DMS53 treated with DMSO at 0.1 percent for 48 hours (cell line): ENCODE measurements around the gene CDHR2.

ENCODE experiments used
- DNase-seq: peaks from one replicate; lab custom pipeline; 2025; ENCODE audit not compliant: unreplicated experiment; lab: John Stamatoyannopoulos, UW

CDHR2 gene

DNA sequence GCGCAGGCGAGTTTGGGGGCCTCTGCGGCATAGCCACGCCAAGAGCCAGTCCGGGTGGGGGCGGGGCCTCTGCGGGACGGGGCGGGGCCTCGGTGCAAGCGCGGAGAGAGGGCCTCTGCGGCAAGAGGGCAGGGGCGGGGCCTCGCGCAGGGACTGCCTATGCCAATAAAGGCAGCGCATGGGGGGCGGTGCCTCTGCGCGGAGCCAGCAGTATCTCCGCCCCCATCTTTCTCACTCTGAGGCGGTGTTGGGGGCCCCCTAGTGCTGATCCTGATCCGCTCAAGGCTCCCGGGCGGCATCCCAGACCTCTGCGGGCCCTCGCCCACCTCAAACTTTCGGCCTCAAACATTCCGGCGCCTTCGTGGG is 70.0 kb downstream of the CDHR2 start:
- DNase-seq: no peak

DNA sequence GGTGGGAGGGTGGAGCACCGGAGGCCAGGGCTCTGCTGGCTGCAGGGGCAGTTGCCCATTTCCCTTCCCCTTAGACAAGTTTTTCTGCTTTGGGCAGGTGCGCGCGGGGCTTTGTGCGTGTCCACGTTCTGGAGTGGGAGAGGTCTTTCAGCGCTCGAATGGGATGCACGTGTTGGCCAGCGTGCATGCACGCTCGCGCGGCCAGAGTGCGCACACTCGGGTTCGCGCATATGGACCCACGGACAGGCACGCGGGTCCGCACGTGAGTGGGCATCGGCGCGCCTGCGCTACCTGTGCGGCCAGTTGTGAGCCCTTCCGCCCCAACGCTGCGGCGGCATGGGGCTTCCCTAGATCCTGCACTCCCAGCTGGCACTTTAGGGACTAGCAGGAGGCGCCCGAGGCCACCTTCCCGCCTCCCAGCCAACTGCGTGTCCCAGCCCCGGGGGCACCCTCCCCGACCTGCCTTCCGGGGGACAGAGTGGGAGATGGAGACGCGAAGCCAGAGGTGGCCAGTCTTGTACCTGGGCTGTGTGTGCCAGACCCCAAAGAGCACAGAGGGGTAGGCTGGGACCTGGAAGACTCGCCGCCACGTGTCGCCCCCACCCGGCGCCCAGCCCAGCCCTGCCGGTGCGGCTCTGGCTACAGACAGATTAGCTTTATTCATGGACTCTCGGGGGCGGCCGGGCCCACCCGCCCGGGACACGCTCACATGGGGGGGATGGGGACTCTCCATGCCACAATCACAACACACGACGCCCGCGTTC is 70.6 kb downstream of the CDHR2 start:
- no peak for DNase-seq

DNA sequence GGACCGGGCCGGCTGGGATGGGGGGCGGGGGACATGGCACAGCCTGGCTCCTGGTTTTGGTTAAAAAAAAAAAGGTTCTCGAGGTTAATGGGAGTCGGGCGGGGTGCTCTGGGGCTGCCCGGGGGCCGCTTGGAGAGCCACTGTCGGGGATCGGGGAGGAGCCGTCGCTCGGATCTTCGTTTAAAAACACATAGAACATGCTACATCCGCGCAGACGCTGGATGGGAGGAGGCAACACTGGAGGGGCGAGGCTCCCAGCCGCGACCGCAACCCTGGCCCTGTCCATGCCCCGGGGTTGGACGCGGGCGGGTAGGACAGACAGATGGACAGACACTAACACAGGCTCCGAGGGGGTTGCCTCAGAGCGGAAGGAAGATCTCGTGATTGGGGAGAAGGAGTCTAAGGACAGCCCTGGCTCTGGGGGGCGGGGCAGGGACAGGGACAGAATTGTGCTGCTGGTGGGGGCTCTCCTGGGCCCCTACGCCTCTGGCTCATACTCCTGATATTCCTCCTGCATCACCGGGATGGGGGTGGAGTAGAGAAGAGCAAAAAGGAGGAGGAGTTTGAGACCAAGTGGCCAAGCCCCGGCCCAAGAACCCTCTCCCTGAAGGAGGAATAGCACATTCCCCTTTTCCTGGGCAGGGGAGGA is 71.3 kb downstream of the CDHR2 start:
- DNase-seq: peak; percentile 19

DNA sequence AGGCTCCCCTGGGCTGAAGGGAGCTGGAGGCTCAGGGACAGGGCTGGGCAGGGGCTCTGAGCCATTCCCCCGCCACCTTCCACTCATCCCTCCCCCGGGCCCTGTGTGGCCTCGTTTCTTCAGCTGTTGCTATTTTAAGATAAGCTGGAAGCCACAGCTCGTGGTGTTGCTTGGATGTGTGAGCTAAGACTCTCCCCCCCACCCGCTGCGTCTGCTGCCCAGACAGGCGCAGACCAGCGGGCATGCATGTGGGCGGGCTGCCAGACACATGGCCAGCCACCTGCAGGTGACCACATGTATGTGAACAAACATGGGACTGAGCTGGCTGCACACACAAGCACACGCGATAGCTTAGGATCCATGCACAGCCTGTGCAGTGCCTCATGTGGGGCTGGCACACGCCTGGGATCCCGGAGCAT is 72.5 kb downstream of the CDHR2 start:
- DNase-seq: no peak

DNA sequence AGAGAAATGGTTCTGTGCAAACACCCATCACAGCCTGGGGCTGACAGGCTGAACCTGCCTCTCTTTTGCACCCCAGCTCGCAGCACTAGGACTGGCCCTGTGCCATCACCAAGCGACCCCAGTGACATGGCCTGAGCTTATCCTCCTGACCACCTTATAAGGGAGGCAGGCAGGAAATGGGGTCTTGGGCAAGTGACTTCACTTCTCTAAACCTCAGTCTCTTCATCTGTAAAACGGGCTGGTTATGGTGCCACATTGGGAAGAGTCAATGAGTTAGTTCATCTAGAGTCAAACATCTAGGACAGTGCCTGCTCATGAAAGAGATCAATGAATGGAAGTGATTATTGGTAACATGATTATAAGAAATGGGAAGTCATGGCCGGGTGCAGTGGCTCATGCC is 75.0 kb downstream of the CDHR2 start:
- DNase-seq: no peak

DNA sequence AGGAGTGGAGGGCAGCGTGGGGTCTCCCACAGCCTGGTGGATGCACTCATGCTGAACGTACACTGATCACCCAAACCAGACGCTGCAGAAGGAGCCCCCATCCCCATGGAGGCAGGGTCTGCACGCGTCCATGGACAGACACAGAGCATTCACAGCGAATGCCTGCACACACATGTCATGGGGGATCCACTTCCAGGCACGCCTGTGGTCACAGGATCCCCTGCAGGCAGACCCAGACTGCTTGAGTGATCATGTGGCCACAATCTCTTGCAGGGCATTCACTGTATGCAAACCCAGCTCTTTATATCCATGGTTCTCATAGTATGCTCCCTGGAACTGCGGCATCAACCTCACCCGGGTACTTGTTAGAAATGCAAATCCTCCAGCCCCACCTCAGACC is 75.8 kb downstream of the CDHR2 start:
- no peak for DNase-seq

DNA sequence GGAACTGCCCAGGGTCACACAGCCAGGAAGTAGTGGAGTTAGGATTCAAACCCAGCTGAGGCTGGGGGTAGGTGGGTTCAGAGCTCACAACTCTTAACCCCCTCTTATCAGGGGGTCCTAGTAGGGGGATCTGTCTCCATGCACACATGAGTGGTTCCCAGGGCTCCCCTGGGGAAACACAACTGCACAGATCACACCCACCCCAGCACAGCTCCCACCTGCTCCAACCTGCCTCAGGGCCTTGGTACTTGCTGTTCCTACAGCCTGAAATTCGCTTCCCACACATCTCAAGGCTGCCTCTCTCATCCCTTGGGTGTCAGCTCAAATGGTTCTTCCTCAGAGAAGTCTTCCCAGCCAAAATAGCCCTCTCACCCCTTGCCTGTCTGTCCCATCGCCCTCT is 76.4 kb downstream of the CDHR2 start:
- DNase-seq: no peak

DNA sequence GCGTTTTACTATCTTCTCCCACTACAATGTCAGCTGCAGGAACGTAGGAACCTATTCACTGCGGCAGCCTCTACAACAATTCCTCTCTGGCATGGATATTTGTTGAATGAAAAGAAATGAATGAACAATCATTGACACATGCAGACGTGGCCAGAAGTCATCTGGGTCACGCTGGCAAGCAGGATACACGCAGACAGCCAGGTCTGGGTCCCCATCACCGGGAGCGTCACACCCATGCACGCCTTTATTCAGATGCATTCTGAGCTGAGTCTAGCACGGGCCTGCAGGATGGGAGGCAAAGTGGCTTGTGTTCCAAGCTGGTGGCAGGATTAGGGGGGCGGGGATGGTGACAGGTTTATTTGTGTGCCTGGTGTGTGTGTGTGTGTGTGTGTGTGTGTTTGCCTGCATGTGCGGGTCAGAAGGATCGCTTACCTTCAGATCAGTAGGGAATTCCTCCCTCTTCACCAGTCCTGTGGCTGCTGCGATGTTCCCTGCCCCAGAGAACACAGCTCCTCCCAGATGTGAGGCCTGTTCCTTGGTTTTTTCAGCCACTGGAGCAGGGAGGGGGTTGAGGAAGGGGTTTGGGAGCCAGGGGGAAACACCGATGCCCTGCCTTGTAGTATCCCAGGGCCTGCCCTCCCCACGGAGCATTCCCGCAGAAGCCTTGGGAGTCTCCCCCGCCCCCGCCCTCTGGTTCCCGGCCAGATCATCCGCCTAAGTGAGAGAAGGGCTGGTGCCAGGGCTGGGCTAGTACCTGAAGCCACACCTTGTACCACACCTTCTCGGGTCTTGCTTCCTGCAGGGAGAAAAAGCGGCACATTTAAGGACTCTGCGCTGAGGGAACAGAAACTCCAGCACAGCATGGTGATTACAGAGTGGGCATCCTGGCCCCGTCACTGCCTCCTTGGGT is 77.1 kb downstream of the CDHR2 start:
- no peak for DNase-seq

DNA sequence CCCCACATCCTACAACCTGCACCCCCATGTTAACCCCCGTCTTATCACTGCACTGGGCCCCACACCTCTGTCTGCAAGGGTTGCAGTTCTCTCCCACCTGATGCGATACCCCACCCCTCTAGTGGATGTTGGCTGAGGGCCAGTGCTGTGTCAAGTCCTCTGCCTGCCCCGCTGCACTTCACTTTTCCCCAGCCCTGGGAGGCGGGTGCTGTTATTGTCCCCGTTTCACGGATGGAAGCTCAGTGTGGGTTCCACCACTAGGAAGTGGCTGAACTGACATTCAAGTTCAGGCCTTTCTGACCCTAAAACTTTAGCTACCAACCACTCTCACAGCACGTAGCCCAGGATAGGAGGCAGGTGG is 77.7 kb downstream of the CDHR2 start:
- no peak for DNase-seq

DNA sequence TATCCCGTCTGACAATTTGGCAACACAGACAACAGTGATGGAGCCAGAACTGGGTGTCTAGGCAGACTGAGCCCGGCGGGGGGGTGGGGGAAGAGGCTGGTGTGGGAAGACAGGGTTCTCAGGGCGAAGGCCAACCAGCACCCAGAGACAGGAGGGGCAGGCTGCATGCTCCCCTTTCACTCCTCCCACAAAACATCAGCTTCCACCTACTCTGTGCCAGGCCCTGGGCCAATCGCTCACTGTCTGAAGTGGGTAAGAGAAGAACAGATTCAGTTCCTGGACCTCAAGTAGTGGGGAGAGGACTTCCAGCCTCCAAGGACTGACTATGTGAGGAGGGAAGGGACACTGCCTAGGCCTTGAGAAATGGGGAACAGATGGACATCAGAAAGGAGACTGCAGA is 78.4 kb downstream of the CDHR2 start:
- DNase-seq: no peak

DNA sequence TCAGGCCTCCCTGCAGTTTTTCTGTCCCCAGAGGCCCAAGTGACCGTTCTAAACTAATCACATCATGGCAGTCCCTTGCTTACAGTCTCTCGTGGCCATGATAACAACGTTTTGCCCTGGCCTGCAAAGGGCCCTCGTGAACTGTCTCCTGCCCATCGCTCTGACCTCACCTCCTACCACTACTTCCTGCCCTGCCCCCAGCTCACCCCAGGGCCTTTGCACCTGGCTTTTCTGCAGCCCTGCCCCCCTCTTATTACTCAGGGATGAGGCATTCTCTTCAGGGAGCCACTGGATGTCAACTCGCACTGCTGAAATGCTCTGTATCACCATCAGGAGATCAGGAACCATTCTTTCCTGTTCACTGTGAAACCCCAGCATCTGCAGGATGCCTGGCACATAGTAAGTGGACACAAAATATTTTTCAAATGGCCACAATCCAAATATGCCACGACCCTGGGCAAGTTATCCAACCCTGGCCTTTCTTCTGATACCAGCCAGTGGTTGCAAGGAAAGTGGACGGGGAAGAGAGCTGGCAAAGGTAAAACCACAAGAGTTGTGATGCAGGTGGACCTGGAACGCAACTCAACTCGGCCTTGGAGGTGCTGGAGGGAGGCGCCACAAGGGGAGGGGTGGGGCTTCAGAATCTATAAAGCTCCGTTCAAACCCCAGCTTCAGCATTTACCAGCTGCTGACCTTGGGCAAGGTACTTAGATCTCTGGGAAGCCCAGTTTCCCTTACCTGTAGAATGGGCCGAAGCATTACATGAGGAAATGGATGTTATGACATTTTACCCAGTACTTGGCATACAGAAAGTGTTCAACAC is 79.5 kb downstream of the CDHR2 start:
- no peak for DNase-seq

DNA sequence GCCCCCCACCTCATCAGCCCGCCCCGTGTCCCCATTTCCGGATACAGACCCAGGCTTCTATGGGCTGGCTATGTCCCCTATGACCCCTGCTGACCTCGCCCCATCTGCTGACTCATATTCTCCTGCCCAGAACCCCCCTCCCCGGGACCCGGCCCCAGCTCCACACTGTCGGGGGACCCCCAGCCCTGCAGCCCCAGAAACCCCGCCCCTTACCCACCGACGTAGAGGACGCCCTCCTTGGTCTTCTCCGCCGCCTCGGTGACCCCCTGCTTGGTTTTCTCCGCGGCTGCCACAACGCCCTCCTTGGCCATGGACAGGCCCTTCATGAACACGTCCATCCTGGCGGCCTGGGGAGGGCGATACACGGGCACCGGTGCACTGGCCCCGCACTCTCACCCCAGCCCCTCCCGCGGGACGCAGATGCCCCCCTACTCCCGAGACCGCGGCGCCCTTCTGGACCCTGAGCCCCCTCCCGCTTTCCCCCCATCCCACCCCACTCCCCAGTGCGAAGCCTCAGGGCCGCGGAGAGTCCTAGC is 80.2 kb downstream of the CDHR2 start:
- no peak for DNase-seq

DNA sequence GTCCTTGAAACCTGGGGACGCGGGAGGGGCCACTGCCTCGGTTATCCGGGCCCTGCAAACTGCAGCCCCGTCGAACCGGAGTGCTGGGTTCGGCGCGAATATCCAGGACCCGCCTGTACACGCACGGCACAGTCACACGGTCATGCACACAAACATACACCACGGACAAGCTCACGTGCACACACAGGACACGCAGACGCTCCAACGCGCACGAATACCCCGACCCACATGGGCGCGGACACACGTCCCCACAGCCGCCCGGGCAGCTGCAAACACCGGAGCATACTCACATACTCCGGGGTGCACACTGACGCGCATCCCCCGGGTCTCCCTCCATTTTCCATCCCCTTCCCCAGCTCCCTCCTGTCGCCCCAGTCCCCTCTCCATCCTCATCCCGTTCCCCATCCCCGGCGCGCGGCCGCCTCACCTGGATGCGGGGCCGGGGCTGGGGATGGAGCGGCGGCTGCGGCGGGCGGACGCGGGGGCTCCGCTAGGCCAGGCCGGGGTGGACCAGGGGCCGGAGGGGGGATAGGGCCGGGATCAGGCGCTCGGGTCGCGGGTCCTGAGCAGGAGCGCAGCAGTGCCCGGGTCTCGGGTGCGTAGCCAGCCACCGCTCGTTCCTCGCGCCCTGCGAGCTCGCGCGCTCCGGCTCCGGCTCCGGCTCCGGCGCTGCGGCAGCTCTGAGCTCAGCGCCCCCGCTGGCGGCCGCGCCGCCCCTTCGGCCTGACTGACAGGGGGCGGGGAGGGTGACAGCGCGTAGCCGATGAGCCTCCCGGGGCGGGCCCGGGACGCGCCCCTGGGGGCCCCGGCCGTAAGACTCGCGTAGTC is 80.9 kb downstream of the CDHR2 start, which contains the start of the genes EIF4E1B and SNCB:
EIF4E1B (plus strand) TSS at position 823 of the 828 bp plus-strand sequence. CDS start 12,113 bp downstream, outside the sequence.
SNCB (minus strand) TSS at position 682 of the 828 bp plus-strand sequence. CDS start 880 bp downstream, outside the sequence.
- peak; percentile 50 for DNase-seq

DNA sequence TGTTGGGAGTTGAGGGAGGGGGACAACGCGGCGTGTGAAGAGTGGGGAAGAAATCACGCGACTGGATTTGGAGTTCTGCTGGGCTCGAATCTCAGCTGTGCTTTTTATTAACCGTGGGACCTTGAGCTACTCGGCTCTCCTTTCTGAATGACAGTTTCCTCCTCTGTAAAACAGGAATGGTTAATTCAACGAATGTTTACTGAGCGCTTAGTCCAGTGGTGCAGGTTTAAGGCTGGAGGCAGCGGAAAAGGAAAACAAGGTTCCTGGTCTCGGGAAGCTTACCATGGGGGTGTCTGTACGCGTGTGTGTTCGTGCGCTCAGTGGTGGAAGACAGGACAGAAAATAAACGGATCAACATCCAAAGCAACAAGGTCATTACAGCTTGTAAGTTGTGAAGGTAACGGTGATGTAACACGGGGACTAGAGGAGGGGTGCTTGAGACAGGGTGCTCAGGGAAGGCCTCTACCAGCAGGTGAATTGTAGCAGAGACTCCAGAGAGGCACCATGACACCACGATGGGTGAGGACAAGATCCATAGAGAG is 81.6 kb downstream of the CDHR2 start:
- DNase-seq: peak; percentile 50

DNA sequence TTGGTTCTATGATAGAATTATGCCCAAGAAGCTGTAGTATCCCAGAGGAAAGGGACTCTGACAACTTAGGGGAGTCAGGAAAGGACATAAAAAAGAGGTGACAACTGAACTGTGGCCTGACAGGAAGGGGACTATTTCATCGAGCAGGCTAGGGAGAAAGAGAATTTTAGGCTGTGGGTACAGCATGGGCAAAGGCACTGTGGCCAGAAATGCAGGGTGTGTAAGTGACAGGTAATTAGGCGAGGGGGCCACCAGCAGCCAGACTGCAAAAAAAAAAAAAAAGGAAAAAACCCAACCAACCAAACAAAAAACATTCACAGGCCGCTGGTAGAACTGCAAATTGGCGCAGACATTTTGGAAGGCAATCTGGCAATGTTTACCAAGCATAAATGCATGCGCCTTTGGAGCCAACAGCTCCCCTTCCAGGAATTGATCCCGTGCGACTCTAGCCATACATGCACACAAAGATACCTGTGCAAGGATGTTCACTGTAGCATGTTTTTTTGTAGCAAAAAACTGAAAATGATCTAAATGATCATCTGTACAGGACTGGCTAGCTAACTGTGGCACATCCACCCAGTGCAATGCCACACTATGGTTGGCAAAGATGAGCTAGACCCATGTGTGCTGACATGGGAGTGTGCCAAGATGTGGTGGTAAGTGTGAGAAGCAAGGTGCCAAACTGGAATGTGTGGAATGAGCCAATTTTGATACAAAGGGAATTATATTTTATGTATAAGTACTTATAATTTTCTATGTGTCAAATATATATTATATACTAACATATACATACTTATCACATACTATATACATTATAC is 82.5 kb downstream of the CDHR2 start:
- DNase-seq: no peak

DNA sequence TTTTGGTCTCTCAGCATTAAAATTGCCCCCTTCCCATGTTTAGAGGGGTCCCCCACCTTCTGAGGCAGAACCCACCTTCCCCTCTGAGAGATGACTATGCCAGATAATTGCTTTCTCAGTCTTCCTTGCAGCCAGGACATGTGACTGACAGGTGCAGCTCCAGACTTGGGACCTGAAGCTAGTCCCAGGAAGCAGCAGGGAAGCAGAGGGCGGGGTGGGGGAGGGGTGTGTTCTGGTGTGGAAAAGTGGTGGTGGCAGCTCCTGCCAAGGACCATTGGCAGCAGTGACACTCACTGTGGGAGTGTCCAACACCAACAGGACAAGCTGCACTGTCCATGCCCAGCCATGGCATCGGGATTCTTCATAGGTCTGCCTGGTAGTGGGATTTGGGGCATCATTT is 83.6 kb downstream of the CDHR2 start:
- DNase-seq: peak; percentile 72

DNA sequence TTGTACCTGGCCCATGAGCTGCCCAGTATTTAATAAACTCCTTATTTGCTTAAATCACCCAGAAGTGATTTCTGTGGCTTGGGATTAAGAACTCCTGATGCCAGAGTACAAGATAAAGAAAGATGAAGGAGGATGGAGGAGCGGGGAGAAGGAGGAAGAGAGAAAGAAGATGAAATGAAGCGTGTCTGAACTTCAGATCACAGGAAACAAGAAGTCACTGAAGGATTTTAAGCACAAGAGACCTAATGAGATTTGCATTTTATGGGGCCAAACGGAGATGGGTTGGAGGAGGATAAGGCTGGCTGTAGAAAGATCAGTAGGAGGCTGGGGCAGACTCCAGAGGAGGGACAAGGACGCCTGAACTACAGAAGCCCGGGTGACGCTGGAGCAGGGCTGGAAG is 84.5 kb downstream of the CDHR2 start:
- DNase-seq: no peak

DNA sequence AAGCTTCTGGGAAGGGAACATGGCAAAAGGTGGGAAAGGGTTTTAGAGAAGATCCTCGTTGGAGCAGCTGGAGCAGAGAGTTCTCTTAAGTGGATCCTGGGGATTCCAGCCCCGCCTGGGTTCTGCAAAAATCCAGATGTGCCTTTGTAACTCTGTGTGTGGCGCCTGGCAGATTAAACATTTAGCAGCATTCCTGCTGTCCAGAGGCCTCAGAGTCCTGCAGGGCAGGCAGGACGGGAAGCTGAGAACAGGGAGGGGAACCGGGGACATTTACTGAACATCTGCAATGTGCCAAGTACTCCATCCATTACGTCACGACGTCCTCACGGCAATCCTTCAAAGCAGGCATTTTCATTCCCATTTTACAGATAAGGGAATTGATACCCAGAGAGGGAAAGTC is 87.3 kb downstream of the CDHR2 start:
- DNase-seq: no peak

DNA sequence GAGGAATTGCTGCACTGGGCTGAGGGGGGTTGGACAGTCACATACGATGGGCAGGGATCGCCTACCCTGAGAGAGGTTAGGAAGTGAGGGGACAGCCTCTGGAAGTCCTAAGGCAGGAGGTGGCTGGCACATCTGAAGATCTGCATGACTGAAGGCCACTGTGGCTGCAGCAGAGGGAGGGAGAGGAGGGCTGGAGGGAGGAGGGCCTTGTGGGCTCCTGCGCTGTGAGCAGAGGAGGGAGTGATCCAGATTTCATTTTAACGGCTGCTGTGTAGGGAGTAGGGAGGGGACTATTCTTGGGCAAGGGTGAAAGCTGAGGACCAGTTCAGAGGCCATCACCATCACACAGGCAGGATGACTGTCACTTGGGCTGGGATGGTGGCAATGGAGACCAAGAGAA is 88.4 kb downstream of the CDHR2 start:
- DNase-seq: no peak
